Stimulated activated CD8-positive, alpha-beta memory T cell treated with anti-CD3 and anti-CD28 coated beads, Interleukin-7, amount 100 ng/mL, for 4 hours (primary cell): Measurements from ENCODE around the gene FAM219A.

Source experiments
- DNase-seq, 2 donors: peaks; one replicate each; pipeline ENCODE4 v3.0.0-alpha.2; 2020; ENCODE audit warnings: low read depth in 2 of 2

FAM219A gene

GRCh38 chr9:34458013-34458958 is at the start of gene FAM219A, which contains the start of gene DNAI1:
Gene FAM219A (minus strand): TSS chr9:34458570. CDS start chr9:34458263, 307 bp downstream.
Gene DNAI1 (plus strand): TSS chr9:34458805. CDS start chr9:34459006, 201 bp downstream.
- peak; percentile 97 to 98 for DNase-seq

- DNase-seq, result no peak
Observed at GRCh38 chr9:34507966-34508365, 49.6 kb upstream of the FAM219A start.

GRCh38 chr9:34507556-34507955 is 49.2 kb upstream of the FAM219A start:
- DNase-seq, result no peak

GRCh38 chr9:34506623-34507022 is 48.3 kb upstream of the FAM219A start:
- no peak for DNase-seq

- DNase-seq, result no peak
Observed at GRCh38 chr9:34505370-34506120, 47.2 kb upstream of the FAM219A start.

GRCh38 chr9:34503406-34503805 is 45.0 kb upstream of the FAM219A start:
- DNase-seq, result no peak

GRCh38 chr9:34502891-34503290 is 44.5 kb upstream of the FAM219A start:
- DNase-seq, result no peak

- no peak for DNase-seq
Observed at GRCh38 chr9:34502471-34502870, 44.1 kb upstream of the FAM219A start.

- no peak for DNase-seq
Observed at GRCh38 chr9:34501889-34502425, 43.6 kb upstream of the FAM219A start.

GRCh38 chr9:34501372-34501771 is 43.0 kb upstream of the FAM219A start:
- no peak for DNase-seq

GRCh38 chr9:34500623-34501267 is 42.4 kb upstream of the FAM219A start:
- peak; percentile 53 to 55 for DNase-seq

GRCh38 chr9:34499076-34499475 is 40.7 kb upstream of the FAM219A start:
- DNase-seq, result no peak

GRCh38 chr9:34498553-34498952 is 40.2 kb upstream of the FAM219A start:
- DNase-seq, result no peak

GRCh38 chr9:34496149-34496712 is 37.9 kb upstream of the FAM219A start:
- no peak for DNase-seq

GRCh38 chr9:34493972-34494535 is 35.7 kb upstream of the FAM219A start:
- DNase-seq, result no peak

GRCh38 chr9:34492051-34492450 is 33.7 kb upstream of the FAM219A start:
- no peak for DNase-seq

- DNase-seq, result no peak
Observed at GRCh38 chr9:34491596-34491995, 33.2 kb upstream of the FAM219A start.

GRCh38 chr9:34490760-34491159 is 32.4 kb upstream of the FAM219A start:
- DNase-seq, result no peak

GRCh38 chr9:34490360-34490759 is 32.0 kb upstream of the FAM219A start:
- no peak for DNase-seq

- DNase-seq, result no peak
Observed at GRCh38 chr9:34486572-34486971, 28.2 kb upstream of the FAM219A start.

- DNase-seq, result no peak
Observed at GRCh38 chr9:34485822-34486221, 27.5 kb upstream of the FAM219A start.
